22Rv1 (cell line): ENCODE results near the gene FUT8.

Source experiments
- CTCF ChIP-seq: fragments of 450-650 bp; IDR thresholded peaks from 2 replicates; pipeline ENCODE4 v1.5.1; 2017; ENCODE audit warnings: mild to moderate bottlenecking
- ZFX ChIP-seq: fragments of 450-650 bp; IDR thresholded peaks from 2 replicates; pipeline ENCODE4 v1.6.1; 2017; ENCODE audit warnings: antibody characterized with exemption, borderline replicate concordance

GRCh38 chr14:65594882-65595237, 182.3 kb downstream of the FUT8 start:
- TF ChIP-seq CTCF (no peak), ZFX (no peak)
